Hypothalamus (tissue), 51 donors: ENCODE results near the gene SULF2.
A peak's percentile ranks its signal among the peaks of the same experiment; 100 is the strongest.

Experiments used
- DNase-seq, 51 donors: peaks; one replicate each; lab custom pipeline; 2025; lab: John Stamatoyannopoulos, UW

The SULF2 gene

DNA sequence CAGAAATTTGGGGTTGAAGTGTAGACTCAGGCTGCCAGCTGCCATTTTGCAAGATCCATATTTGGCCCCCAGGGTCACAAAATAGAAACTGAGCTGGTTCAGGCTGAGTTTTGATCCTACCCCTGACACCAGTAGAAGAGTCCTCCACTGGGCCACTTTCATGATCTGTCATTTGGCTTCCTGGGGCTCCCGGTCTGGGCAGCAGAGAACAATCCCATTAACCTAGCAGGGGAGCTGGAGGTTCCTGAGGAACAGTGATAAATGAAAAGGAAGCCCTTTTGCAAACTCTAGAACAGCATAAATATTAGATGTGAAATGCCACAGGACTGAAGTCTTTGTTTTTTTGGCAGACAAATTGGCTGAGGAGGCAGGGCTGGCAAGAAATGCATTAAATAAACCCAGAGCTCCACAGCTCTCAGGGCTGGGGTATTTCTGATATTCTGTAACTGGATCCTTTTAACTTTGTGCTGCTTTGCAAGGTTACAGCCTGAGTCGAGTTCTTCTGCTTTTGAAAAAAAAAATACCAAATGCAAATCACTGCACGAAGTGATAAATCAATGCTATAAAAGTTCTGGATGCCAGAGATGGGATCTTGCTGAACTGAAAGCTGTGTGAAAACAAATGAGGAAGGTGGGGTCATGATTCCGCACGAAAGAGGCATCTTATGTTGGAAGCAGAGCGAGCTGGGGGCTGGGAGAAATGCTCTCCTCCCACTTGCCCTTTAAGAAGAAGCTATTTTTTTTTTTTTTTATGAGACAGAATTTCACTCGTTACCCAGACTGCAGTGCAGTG, 64.4 kb downstream of the SULF2 start:
- peak in 1 of 51 donors; percentile 58 for DNase-seq

DNA sequence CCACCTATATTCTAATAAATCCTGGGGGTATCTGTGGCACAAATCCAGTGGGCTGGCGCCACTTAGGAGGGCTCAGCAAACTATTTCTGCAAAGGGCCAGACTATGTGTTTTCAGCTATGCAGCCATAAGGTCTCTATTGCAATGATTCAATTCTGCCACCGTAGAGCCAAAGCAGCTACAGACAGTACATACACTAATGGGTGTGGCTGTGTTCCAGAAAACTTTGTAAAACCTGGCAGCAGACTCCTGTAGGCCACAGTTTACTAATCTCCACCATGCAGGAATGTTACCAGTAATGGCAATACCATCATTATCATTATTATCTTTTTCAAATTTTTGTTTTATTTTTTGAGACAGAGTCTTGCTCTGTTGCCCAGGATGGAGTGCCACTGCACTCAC, 65.7 kb downstream of the SULF2 start:
- no peak for DNase-seq

DNA sequence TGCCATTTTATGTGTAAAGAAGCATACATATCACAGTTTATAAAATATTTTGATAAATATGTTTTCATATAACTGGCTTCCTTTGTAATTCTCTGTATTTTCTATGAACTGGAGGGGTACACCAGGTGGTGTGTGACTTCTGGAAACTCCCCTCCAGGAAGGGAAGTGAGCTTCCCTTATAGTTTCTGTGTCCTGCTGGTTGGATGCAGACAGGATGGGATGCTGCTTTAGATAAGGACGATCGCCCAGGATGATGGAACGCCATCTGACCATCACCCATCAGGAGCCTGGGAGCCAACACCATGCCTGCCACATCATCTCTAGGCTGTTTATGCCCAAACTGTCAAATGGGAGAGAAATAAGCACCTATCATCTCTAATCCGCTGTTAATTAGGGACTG, 66.1 kb downstream of the SULF2 start:
- DNase-seq, result no peak

DNA sequence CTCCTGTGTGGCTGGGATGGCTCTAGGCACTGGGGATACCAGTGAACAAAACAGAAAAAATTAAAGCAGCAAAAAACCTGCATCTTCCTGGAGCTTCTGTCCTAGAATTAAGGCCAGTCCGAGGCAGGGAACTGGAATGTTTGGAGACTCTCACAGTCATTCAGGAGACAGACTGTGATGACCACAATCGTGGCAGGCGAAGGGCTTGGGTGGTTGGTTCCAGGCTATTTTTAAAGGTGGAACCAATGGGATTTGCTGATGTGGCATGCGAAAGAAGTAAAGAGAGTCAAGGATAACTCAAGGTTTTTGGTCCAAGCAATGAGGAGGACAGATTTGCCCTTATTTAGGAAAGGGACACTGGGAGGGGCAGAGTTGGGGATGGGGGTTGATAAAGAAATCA, 66.9 kb downstream of the SULF2 start:
- no peak for DNase-seq

DNA sequence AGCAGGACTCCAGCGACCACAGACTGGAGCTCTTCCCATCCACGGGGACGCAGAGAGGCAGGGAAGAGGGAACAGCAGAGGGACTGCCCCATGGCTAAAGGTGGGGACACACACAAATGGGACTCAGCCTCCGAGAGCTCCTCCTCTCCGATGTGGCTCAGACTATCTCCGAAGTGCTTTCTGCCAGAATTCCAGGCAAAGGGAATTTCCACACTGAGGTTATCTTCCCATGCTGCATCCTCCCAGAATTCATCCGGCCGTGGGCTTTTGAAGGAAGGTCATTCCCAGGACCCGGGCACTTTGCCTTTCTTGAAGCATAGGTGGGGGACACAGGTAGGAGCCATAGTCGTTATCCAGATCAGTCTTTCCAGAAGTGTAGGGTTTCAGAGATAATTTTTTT, 67.9 kb downstream of the SULF2 start:
- DNase-seq, result no peak

DNA sequence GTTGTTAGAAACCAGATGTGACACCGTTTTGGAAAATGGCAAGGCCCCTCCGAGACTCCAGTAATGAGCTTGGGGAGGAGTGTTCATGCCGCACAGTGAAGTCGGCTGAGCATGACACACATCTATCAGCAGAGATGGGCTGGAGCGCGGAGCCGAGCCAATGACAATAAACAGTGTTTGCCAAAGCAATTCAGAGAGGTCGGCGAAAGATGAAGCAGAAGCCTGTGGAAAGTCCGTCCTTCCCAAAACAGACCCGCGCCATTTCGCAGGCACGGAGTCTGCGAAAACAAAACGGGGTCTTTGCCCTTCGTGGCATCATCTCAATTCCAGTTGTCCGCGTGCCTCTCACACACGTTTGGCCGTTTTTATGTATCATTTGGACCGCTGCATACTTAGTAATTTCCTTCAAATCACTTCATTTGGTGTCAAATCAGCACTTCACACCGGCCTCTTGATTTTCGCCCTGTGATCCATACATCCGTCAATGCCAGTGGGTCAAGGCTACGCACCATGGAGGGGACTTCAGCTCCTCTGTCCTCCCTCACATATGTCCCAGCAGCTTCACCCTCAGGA, 71.3 kb downstream of the SULF2 start:
- no peak for DNase-seq

DNA sequence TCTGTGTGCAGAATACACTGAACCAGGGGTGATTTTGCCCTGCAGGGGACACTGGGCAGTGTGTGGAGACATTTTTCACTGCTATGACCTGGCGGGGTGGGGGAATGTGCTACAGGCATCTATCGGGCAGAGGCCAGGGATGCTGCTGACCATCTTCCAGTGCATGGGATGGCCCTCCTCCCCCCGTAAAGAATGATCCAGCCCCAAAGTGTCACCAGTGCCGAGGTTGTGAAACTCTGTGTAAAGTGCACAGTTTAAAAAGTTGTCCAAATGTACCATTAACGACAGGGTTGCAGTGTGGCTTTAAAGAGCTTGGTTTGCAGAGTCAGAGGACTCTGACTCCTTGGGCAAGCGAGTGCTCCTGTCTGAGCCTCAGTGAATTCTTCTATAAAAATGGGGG, 72.1 kb downstream of the SULF2 start:
- no peak for DNase-seq

DNA sequence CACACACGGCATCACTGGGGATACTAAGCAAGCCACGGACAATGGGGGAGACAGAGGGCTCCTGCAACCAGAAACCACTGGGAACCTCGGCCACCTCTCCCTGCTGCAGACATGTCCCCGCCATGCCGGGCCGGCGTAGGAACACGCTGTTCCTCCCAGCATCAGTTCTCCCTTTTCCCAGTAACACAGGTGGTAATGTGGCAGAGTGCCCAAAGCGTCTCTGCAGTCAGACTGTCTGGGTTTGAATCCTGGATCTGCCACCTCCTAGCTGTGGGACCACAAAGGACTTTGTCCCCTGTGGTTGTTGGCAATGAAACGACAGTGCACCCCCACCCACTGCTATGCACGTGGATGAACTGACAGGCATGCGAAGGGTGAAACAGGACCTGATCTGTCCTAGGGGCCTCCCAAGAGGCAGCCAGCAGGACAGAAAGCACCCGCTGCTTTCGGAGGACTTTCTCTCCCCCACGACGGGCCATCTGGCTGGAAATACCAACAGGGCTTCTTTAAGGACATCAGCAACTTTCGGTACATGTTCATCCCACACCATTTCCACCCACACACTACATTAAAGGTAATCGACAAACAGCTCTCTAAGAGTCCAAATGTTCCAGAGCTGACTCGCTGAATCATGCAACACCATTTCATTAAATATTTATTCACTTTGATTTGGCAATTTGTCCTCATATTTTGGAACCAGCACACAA, 74.1 kb downstream of the SULF2 start:
- DNase-seq, result no peak

DNA sequence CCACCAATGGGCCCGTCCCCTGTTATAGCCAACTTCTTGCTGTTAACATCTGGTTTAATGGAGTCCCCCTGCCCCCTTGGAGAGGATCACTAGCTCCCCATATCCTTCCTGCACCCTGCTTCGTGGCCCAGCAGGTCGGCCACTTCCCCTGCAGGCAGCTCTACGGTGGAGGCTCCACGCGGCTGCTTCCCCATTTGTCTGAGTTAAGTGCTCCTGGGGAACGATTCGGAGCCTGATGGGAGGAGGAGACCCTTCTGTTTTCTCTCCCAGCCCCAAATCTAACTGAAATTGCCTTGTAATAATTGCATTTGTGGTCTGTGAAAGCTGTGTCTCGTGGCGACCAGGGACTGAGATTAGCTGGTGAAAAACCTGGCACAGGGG, 74.6 kb downstream of the SULF2 start:
- DNase-seq, result no peak

DNA sequence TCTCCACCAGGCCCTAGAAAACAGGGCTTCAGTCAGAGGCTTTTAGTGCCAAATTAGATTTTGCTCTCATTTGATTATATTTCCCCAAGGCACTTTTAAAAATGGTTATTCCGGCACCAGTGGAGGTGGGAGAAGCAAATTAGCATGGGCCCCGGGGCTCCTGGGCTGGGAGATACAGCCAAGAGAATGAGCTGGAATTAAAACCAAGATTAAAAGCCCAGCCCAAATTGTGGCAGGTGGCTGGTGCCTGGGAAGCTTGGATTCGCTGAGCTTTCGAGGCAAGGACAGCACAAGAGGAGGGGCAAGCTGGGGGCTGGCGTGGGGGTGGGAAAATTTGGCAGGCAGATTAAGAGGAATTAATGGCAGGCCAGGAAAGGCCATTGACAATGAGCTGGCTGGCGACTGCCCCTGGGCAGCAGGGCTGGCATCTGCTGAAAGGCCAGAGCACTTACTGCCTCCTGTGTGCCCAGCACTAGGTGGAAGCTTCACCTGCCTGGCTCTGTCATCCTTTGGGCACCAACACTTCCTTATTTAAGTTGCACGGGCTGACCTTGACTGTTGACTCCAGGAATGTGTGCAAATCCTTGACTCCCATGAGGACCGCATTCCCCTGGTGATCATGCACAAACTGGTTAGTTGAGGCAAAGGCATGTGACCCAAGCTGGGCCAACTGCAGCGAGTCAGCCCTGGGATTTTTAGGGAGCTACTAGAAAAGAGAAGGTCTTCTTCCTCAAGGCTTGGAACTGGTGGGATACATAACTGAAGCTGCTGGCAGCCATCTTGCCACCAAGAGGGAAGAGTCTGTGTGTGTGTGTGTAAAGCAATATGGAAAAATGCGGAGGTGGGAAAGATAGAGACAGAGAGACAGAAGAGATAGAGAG, 76.1 kb downstream of the SULF2 start:
- DNase-seq, result peak in 4 of 51 donors; percentile 6 to 24 (median 20)

DNA sequence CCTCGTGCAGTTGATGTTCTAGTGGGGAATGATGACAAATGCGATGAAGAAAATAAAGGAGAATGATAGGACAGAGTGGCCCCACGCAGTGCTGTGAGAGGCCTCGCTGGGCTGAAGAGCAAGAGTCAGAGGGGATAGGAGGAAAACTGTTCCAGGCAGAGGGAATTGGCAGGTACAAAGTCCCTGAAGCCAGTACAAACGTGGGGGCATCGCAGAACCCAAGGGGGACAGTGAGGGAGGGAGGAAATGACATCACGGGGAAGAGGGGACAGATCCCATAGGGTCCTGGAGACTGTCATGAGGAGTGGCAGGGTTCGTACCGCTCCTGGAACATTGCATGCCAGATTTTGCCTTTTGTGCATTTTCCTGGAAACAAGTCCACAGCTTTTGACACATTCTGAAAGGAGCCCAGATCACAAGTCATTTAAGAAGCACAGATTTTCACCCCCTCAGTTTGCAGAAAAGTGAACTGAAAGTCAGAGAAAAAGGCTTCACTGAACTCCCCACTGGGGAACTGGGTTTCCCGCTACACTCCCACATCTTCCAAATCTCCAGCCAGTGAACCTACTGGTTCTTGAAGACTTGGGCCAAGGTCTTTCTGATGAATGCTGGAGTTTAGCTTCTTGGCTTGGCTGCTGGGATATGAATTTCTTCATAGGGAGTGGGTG, 77.0 kb downstream of the SULF2 start:
- peak in 1 of 51 donors; percentile 28 for DNase-seq

DNA sequence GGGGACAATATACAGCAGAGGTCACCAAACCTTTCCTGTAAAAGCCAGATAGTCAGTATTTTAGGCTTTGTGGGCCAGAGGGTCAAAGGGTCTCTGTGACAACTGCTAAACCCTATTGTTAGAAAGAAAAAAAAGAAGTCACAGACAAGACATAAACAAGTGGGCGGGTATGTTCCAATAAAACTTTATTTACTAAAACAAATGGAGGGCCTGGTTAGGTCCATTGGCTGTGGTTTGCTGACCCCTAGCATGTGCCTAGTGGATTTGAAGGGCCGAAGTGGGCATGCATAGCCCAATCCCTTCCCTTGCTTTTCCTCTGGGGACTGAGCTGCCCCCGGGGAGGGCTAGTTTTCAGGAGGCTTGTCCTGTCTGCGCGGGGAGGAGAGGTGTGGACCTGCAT, 78.9 kb downstream of the SULF2 start:
- no peak for DNase-seq

DNA sequence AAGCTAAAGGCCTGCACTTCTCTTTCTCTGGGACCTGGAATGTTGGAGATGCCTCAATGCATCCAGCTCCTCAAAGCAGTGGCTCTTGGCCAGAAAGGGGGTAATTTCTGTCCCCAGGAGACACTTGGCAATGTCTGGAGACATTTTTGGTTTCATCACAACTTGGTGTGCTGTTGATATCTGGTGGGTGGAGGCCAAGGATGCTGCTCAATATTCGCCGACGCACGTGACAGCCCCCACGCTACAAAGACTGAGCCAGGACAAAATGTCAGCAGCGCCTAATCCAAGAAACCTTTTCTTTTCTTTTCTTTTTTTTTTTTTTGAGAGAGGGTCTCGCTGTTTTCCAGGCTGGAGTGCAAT, 79.8 kb downstream of the SULF2 start:
- no peak for DNase-seq

DNA sequence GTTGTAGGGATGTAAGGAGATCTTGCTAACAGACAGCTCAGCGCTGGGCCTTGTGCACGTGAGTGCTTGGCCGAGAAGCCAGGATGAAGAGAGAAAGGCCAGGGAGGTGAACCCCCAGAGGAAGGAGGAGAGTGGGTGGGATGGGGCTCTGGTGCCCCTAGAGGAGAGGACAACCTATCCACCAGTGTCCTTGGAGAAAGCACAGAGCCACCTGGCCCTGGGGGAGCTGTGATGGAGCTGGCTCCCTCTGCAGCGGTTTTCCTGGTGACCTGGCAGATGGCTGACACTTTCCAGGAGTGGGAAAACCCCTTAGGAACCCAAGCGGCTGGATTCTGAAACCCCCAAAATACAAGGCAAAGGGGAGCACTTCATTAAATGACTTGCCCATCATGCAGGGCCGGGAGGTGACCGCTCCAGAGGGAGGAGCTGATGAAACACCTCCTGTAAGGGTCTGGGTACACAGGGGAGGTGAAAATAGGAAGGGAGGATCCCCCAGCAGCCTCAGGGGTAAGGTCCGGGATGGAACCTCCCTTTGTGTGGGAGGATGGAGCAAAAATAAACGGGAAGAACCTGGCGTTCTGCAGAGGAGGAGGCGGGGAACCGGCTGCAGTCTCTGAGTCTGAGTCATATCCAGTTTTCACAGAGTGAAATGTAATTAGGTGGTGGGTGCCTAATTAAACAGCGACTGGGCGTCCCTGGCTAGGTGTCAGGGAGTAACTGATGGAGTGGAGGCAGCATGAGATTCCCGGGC, 80.4 kb downstream of the SULF2 start:
- peak in 2 of 51 donors; percentile 39 to 53 for DNase-seq

DNA sequence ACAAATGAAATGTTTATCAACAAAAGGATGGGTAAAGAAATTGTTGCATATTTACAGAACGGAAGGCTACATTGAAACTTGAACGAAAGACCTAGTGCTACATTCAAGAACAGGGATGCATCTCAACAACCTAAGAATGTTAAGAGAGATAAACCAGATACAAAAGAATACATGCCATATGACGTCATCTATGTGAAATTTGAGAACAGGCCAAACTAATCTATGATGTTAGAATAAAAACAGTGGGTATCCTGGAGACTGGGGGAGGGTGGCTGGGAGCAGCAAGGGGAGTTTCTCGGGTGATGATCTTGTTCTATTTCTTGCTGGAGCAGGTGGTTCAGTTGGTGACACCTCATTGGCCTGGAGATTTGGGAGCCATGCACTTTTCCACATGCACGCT, 81.5 kb downstream of the SULF2 start:
- no peak for DNase-seq

DNA sequence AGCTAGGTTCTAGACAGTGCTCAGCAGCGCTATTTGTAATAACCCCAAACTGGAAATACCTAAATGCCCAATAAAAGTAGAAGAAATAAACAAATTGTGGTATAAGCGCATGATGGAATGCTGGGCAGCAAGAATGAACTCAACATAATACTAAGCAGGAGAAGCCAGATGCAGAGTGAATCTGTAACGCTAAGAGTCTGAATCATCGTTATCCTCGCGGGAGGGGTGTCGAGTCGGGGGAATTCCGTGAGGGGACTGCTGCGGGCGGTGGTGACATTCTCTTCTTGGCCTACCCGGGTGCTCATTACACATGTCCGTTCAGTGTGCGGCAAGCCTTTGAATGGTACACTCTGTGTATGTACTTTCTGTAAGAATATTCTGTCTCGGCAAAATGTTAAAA, 83.7 kb downstream of the SULF2 start:
- DNase-seq, result peak in 1 of 51 donors; percentile 25

DNA sequence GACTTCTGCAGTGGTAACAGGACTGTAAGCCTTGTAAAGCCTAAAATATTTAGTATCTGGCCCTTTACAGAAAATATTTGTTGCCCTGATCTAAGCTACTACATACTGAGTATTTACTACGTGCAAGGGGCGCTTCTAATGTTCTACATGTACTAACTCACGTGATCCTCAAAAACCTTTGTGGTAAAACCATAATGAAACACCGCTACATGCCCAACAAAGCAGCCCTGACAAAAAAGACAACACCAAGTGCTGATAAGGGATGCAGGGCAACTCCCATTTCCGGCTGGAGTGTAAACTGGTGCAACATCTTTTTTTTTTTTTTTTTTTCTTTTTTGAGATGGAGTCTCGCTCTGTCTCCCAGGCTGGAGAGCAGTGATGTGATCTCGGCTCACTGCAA, 85.0 kb downstream of the SULF2 start:
- no peak for DNase-seq

DNA sequence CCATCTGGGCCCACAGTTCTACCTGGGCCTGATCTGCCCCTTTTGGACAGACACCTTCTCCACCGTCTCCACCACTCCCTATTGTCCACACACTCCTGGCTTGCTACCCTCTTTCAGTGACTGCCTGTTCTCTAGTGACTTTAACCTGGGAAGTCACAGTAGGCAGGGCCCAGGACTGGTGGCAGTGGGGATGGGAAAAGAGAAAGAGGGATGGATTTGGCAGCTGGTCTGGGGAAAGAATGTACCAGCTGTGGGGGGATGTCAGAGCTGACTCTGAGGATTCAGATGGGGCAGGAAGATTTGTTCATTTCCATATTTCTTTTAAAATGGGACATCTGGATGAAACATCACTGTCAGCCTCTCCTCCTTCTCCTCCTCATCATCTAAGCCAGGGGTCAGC, 85.5 kb downstream of the SULF2 start:
- DNase-seq, result no peak

DNA sequence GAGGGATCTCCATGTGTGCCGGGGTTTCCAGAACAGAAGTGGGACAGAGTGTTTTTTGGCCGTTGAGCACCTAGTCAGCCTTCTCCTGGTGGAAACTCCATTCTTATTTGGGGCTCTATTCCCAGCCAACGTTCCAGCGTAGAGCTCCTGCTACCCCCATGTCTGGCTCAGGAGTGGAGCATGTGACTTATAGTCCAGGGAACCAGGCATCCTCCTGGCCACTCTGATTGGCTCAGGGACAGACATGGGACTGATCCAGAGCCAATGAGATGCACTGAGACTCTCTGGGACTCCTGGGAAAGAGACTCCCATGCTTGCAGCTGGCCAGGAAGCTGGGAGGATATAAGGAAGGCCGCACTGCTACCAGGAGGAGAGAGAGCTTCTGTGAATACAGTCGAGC, 87.1 kb downstream of the SULF2 start:
- DNase-seq, result no peak

DNA sequence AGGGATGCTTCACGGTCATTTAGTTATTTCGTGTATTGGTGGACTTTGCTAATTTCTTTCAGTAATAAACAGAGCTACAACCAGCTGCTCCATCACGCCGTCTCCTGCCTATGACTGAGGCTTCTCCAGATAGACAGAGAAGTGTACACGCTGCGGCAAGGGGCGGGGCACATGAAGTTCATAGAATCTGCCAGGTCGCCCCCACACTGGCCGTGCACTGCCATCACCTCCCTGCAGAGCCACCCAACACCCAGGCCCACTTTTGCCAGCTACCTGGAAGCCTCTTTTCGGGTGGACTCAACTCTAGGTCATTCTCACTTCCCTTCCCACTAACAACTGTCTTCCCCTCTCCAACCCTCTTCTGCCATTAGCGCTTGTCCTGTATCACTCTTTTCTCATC, 88.4 kb downstream of the SULF2 start:
- DNase-seq, result no peak
